Measurements from ENCODE around the gene HLA-DRB5. TPM values are rescaled to one million over a fixed set of nuclear protein-coding genes. Genes with fewer than 3 reads are reported as not detected.
"Not testable (repeated sequence)": the region's sequence is repeated elsewhere in the genome, so short reads cannot be mapped to it uniquely, and the experiment has no call there.

Gene HLA-DRB5
- total RNA-seq, 1 donor from 2014 or later: 199 TPM

- peak overlapping the region; percentile 99 for H3K27ac Mint-ChIP-seq
- peaks cover 36% of the 10 kb centered on the region for H3K4me1 Mint-ChIP-seq
- peak overlapping the region; percentile 80 for H3K4me3 Mint-ChIP-seq
- H3K36me3 Mint-ChIP-seq (ENCODE audit: low read depth): peaks cover 15% of the 10 kb centered on the region
- no peaks in the 10 kb centered on the region for H3K9me3 Mint-ChIP-seq
- intact Hi-C loops (cut with micrococcal nuclease): loop anchor here (2.0 kb wide), 1 partner anchor 32 kb away; no protein-coding TSS in a partner anchor
- peak; percentile 16 for ATAC-seq (ENCODE audit: low read depth)
- no peak for DNase-seq
- no peaks in the 10 kb centered on the region for H3K27me3 Mint-ChIP-seq
- POLR2A ChIA-PET: interaction anchor here (0.6 to 3.7 kb wide), 14 partner anchors 10 to 1073 kb away, joined by 3 to 31 read pairs (median 6); partner anchors contain the start of genes HLA-DRA and HLA-DRB5
- no peak for TF ChIP-seq CTCF (IDR thresholded peaks at IDR 0.05)
- CTCF ChIA-PET: interaction anchor here (0.9 kb wide), 1 partner anchor 1728 kb away, joined by 3 read pairs; the partner anchor contains the start of gene IER3
These were observed 57.2 kb downstream of the HLA-DRB5 start for GRCh38 chr6:32472781-32473375.

- POLR2A ChIA-PET; H3K9me3 Mint-ChIP-seq; intact Hi-C loops (cut with micrococcal nuclease); H3K27ac Mint-ChIP-seq; CTCF ChIA-PET; H3K4me3 Mint-ChIP-seq; DNase-seq; H3K27me3 Mint-ChIP-seq; ATAC-seq (ENCODE audit: low read depth): not testable (repeated sequence)
- H3K4me1 Mint-ChIP-seq: peaks cover 21% of the 10 kb centered on the region
- H3K36me3 Mint-ChIP-seq (ENCODE audit: low read depth): peaks cover 18% of the 10 kb centered on the region
These were observed 62.2 kb downstream of the HLA-DRB5 start for GRCh38 chr6:32467743-32468503.

Other genes with a start within 250 kb of the HLA-DRB5 start
- not detected in 2 replicates for gene TSBP1, start 158.4 kb downstream of the HLA-DRB5 start, total RNA-seq
- gene BTNL2, start 123.1 kb downstream of the HLA-DRB5 start, total RNA-seq: not detected in 2 replicates
- 2,835 and 3,035 TPM in 2 replicates for gene HLA-DRA, start 90.4 kb downstream of the HLA-DRB5 start, total RNA-seq
- 621 and 630 TPM in 2 replicates for gene HLA-DRB1, start 59.6 kb upstream of the HLA-DRB5 start, total RNA-seq
- 628 and 664 TPM in 2 replicates for gene HLA-DQA1, start 107.1 kb upstream of the HLA-DRB5 start, total RNA-seq
- gene HLA-DQB1, start 136.4 kb upstream of the HLA-DRB5 start, total RNA-seq: 262 and 310 TPM in 2 replicates
- 231 and 237 TPM in 2 replicates for gene HLA-DQA2, start 211.1 kb upstream of the HLA-DRB5 start, total RNA-seq
- 95.7 and 107 TPM in 2 replicates for gene HLA-DQB2, start 233.2 kb upstream of the HLA-DRB5 start, total RNA-seq

Data from activated B cell treated with CpG ODN at 0.5 μM for 24 hours (primary cell).